Measurements from ENCODE around the gene TMEM26. TPM values are rescaled to one million over a fixed set of nuclear protein-coding genes. Genes with fewer than 3 reads are reported as not detected.

The TMEM26 gene
- total RNA-seq, 1 experiment from 2014 or later = not detected

DNA sequence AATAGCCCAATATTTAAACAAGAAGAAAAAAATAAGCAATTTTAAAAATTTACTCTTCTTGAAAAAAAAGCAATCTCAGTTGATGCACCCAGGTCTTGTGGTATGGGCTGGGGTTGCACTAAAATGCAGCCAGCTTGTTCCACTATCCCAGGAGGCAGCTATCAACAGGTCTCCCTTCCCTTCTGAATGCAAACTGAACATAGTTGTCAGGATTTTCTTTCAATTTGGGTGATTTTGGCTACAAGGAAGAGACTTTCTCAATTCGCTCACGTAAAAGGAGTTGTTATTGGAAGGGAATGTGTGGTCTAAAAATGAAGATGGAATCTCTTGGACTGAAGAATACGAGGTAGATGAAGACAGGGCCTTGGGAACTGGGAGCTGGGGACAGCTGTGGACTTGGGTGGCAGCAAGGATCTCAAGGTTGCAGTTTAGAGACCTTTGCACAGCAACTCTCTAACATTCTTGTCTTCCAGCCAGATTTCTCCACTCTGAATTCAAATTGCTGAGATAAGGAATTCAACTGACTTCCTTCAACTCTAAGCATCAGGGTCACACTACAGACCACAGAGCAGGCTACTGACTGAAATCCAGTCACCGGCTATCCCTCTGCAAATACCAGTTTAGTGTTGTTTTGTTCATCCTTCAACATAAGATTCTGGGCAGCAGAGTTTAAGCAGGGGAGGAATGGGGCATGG lies 3.1 kb upstream of the TMEM26 start:
- intact Hi-C loops (cut with micrococcal nuclease; ENCODE audit: unreplicated experiment) = loop anchor here (10.0 kb wide), 1 partner anchor 579 kb away; no protein-coding TSS in a partner anchor
- no peak for TF ChIP-seq EZH2 (IDR thresholded peaks at IDR 0.05; ENCODE audit: low read depth)

DNA sequence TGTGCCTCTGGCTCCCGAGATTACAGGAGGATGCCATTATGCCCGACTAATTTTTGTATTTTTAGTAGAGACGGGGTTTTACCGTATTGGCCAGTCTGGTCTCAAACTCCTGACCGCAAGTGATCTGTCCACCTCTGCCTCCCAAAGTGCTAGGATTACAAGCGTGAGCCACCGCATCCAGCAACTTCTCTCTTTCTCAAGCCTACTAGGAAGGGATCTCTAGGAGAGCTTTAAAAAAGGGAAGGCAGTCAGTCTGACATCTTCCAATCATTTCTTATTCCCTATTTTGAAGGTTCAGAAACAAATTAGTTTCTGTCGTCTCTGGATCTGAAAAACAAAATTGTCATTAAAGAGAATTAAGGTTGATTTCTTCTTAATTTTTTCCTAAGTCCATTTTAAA lies 2.5 kb upstream of the TMEM26 start:
- Histone ChIP-seq H4K20me1 (ENCODE audit: insufficient read depth) (no peaks in the 10 kb centered on the region), H3K9me3 (ENCODE audit: insufficient read depth, low read depth) (no peaks in the 10 kb centered on the region), H3K4me1 (replicated peaks; ENCODE audit: insufficient read depth) (no peaks in the 10 kb centered on the region), H3K9me2 (ENCODE audit: insufficient read depth) (no peaks in the 10 kb centered on the region), H3K36me3 (ENCODE audit: low read depth) (no peaks in the 10 kb centered on the region), H3K79me2 (ENCODE audit: low read depth) (no peaks in the 10 kb centered on the region), H3F3A (ENCODE audit: insufficient read depth, low read depth) (no peaks in the 10 kb centered on the region), H3K4me2 (no peak overlapping the region), H3K27me3 (ENCODE audit: insufficient read depth, low read depth) (no peaks in the 10 kb centered on the region), H3K4me3 (no peak overlapping the region), H3K27ac (no peak overlapping the region), H2AFZ (no peak overlapping the region)
- ChIA-PET POLR2A (ENCODE audit: unreplicated experiment) (no interaction called here), CTCF (no interaction called here)
- intact Hi-C loops (cut with micrococcal nuclease; ENCODE audit: unreplicated experiment) = loop anchor here (10.0 kb wide), 1 partner anchor 579 kb away; no protein-coding TSS in a partner anchor
- DNase-seq = no peak
- BruUV-seq (replicated peaks) = no TSS peak
- TF ChIP-seq EZH2 (IDR thresholded peaks at IDR 0.05; ENCODE audit: low read depth) = no peak
- TF ChIP-seq, protein P1, sequence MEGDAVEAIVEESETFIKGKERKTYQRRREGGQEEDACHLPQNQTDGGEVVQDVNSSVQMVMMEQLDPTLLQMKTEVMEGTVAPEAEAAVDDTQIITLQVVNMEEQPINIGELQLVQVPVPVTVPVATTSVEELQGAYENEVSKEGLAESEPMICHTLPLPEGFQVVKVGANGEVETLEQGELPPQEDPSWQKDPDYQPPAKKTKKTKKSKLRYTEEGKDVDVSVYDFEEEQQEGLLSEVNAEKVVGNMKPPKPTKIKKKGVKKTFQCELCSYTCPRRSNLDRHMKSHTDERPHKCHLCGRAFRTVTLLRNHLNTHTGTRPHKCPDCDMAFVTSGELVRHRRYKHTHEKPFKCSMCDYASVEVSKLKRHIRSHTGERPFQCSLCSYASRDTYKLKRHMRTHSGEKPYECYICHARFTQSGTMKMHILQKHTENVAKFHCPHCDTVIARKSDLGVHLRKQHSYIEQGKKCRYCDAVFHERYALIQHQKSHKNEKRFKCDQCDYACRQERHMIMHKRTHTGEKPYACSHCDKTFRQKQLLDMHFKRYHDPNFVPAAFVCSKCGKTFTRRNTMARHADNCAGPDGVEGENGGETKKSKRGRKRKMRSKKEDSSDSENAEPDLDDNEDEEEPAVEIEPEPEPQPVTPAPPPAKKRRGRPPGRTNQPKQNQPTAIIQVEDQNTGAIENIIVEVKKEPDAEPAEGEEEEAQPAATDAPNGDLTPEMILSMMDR (conservative IDR thresholded peaks at IDR 0.05) = no peak

More for the DNA sequence above, 3.1 kb upstream of the TMEM26 start:
- ChIA-PET POLR2A (ENCODE audit: unreplicated experiment) (interaction anchor here (0.6 kb wide), 1 partner anchor 169 kb away, joined by 9 read pairs; no protein-coding TSS in a partner anchor), CTCF (no interaction called here)
- Histone ChIP-seq H3K27me3 (ENCODE audit: insufficient read depth, low read depth) (no peaks in the 10 kb centered on the region), H4K20me1 (ENCODE audit: insufficient read depth) (no peaks in the 10 kb centered on the region), H2AFZ (no peak overlapping the region), H3K9me2 (ENCODE audit: insufficient read depth) (no peaks in the 10 kb centered on the region), H3K36me3 (ENCODE audit: low read depth) (no peaks in the 10 kb centered on the region), H3F3A (ENCODE audit: insufficient read depth, low read depth) (no peaks in the 10 kb centered on the region), H3K4me3 (no peak overlapping the region), H3K27ac (no peak overlapping the region), H3K4me2 (no peak overlapping the region), H3K4me1 (replicated peaks; ENCODE audit: insufficient read depth) (no peaks in the 10 kb centered on the region), H3K79me2 (ENCODE audit: low read depth) (no peaks in the 10 kb centered on the region), H3K9me3 (ENCODE audit: insufficient read depth, low read depth) (no peaks in the 10 kb centered on the region)
- BruUV-seq (replicated peaks) = no TSS peak
- DNase-seq = no peak

DNA sequence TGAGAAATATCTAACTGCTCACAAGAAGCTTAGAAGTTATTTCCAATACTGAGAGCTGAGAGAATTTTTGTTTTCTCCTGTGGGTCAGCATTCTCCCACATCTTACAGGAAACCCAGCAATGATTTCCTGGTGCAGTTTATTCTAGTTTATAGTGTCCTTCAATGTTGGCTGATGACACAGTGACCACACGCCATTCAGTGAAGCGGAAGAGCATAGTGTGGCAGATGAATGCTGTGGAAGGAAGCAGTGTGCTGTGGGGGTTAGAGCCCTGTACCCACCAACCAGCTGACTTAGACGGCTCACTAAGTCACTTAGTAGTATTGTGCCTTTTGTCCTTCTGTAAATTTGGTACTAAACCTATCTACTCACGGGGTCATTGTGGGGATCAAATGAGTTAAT lies 1.4 kb upstream of the TMEM26 start:
- no peaks in the 10 kb centered on the region for H3K9me3 ChIP-seq (ENCODE audit: insufficient read depth, low read depth)
- H3K4me2 ChIP-seq = no peak overlapping the region
- no peaks in the 10 kb centered on the region for H3K9me2 ChIP-seq (ENCODE audit: insufficient read depth)
- POLR2A ChIA-PET (ENCODE audit: unreplicated experiment) = no interaction called here
- intact Hi-C loops (cut with micrococcal nuclease; ENCODE audit: unreplicated experiment) = loop anchor here (10.0 kb wide), 1 partner anchor 580 kb away; no protein-coding TSS in a partner anchor
- H3K27me3 ChIP-seq (ENCODE audit: insufficient read depth, low read depth) = no peaks in the 10 kb centered on the region
- H4K20me1 ChIP-seq (ENCODE audit: insufficient read depth) = no peaks in the 10 kb centered on the region
- H3F3A ChIP-seq (ENCODE audit: insufficient read depth, low read depth) = no peaks in the 10 kb centered on the region
- no peaks in the 10 kb centered on the region for H3K79me2 ChIP-seq (ENCODE audit: low read depth)
- no peak overlapping the region for H3K4me3 ChIP-seq
- TF ChIP-seq, protein P1 (conservative IDR thresholded peaks at IDR 0.05) = no peak
- H3K4me1 ChIP-seq (replicated peaks; ENCODE audit: insufficient read depth) = no peaks in the 10 kb centered on the region
- no peak overlapping the region for H3K27ac ChIP-seq
- no TSS peak for BruUV-seq (replicated peaks)
- H3K36me3 ChIP-seq (ENCODE audit: low read depth) = no peaks in the 10 kb centered on the region
- no peak overlapping the region for H2AFZ ChIP-seq
- CTCF ChIA-PET = no interaction called here
- DNase-seq = no peak

Measured in PC-9 (cell line).